GM10266 (cell line): ENCODE measurements around the gene IL1RL1.

Source experiments
- DNase-seq: peaks from one replicate; pipeline ENCODE4 v3.0.0; 2012; ENCODE audit errors: extremely low spot score
- TF ChIP-seq, protein P1 (sequence below): IDR thresholded peaks from 2 replicates; pipeline ENCODE4 v1.5.1; 2012; ENCODE audit warnings: mild to moderate bottlenecking, low read depth; ENCODE audit not compliant: control insufficient read depth, insufficient read depth; ENCODE audit errors: missing control alignments

IL1RL1 gene

DNA sequence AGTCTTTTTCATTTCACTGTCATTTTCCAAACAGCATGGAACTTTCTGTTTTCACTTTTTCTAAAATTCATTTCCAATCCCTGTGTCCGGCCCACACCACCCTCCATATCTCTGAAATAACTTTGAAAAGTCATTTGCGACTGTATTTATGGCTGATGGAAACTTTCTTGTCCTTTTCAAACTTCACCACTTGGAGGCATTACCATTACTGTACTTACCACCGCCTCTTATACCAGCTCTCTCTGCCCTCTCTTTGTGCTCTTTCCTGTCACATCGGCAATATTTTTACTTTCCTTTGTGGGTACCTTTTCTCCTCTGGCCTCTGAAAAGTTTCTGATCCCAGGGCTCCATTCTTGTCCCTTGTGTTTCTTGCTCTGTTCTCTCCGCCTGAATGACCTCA lies 39.5 kb upstream of the IL1RL1 start:
- TF ChIP-seq, protein P1, sequence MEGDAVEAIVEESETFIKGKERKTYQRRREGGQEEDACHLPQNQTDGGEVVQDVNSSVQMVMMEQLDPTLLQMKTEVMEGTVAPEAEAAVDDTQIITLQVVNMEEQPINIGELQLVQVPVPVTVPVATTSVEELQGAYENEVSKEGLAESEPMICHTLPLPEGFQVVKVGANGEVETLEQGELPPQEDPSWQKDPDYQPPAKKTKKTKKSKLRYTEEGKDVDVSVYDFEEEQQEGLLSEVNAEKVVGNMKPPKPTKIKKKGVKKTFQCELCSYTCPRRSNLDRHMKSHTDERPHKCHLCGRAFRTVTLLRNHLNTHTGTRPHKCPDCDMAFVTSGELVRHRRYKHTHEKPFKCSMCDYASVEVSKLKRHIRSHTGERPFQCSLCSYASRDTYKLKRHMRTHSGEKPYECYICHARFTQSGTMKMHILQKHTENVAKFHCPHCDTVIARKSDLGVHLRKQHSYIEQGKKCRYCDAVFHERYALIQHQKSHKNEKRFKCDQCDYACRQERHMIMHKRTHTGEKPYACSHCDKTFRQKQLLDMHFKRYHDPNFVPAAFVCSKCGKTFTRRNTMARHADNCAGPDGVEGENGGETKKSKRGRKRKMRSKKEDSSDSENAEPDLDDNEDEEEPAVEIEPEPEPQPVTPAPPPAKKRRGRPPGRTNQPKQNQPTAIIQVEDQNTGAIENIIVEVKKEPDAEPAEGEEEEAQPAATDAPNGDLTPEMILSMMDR, result no peak
- DNase-seq, result no peak

DNA sequence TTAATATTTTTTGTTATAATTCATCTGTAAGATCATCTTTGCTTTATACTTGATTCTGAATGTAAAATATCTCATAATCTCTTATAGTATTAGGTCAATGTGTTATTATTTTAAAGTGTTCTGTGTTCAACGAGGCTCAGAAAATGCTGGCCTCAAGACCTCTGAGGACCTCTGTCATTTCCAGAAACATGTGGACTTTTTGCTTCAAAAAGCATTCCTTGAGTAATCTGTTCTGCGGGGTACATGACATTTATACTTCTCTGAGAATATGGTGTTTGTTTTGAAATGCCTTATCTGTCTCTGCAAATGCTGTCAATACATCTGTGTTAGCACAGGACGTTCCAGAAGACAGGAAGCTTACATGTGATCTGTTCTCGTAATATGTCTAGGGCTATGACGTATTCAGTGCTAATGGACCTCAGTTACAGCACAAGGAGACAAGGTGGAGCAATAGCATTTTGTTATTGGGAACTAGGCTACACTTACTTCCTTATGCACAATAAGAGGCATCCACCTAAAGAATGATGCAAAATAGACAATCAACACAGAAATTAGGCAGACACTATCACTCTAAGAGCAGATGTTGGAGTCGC lies 37.6 kb upstream of the IL1RL1 start:
- DNase-seq, result no peak
- TF ChIP-seq, protein P1, result no peak

DNA sequence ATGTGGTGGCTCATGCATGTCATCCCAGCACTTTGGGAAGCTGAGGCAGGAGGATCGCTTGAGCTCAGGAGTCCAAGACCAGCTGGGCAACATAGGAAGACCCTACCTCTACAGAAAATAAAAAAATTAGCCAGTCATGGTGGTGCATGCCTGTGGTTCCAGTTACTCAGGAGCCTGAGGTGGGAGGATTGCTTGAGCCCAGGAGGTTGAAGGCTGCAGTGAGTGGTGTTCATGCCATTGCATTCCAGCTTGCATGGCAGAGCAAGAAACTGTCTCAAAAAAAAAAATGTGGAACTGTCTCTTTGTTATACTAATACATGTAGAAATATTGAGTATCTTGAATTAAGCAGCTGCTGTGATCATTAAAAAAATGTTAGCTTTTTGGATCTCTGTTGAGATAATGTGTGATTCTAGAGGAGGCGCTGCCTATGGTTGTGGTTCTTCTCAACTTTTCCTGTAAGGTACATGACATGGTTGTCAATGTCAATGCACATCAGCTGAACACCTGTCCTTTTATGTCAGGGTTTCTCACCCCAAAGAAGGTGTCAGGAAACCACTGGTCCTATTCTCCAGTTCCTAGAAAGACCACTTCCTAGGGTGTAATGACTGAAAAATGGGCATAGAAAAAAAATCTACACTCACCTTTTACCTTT lies 34.7 kb upstream of the IL1RL1 start:
- DNase-seq, result no peak
- TF ChIP-seq, protein P1, result no peak

DNA sequence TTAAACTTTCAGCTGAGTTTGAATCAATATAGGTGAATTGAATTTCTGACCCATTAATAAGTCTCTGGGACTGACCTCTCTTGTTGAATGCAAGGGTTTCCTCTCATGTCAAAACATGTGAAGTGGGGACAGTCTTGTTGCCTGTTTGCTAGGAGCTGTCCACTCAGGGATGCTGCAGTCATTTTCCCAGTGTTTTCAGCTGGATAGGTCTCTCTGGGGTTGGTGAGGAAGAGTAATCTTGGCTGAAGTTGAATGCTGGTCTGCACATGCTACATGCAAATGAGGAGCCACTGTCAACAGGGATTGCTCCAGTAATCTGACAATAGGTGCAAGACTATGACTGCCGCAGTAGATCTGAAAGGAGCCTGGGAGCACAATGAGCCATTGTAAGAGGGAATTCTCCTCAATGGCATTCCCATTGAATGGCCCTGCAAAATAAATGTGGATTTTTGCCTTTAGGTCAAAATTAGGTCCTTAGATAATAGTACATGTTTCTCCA lies 34.1 kb upstream of the IL1RL1 start:
- TF ChIP-seq, protein P1, result no peak
- DNase-seq, result no peak

DNA sequence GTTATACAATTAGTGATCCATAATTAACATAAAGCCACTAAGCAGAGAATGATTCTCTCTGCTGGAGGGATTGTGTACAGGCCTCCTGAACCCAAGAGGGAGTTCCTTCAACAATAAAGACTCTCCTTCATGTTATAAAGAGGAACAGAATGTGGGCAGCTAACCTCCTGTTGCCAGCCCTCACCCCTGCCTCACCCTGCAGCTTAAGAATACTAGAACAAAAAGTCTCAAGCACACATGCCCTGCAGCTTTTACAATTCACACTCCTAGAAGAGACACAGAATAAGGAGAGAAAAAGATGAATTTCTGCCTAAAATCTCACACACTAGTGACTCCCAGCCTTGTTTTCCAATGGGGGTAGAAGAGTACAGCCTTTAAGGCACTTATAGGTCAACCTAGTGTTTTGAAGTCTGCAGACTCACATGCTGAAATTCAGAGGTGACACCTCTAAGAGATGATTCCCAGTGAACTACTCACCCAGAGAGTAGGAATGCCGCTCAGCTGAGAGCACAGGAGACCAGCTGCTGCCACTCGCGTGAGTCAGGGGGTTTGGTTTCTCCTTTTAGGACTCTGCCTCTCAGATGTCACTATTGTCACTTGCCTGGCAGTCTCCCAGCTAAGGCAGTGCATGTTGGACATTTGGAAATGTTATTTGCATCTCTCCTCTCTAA lies 32.5 kb upstream of the IL1RL1 start:
- TF ChIP-seq, protein P1, result no peak
- no peak for DNase-seq

DNA sequence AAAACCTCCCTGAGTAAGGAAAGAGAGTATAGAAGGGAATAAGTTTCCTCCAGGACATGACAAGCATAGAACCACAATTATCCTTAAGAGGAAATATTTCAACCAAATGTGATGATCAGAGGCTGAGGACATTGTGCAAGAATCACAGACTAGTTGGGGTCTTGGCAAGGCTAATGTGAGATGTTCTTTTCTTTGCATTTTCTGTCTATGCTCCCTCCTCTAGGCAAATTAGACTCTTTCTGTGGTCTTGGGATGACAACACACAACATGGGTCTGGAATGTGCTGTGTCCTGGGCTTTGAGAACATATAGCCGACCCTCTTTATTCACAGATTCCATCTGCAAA lies 32.0 kb upstream of the IL1RL1 start:
- TF ChIP-seq, protein P1, result no peak
- DNase-seq, result no peak

DNA sequence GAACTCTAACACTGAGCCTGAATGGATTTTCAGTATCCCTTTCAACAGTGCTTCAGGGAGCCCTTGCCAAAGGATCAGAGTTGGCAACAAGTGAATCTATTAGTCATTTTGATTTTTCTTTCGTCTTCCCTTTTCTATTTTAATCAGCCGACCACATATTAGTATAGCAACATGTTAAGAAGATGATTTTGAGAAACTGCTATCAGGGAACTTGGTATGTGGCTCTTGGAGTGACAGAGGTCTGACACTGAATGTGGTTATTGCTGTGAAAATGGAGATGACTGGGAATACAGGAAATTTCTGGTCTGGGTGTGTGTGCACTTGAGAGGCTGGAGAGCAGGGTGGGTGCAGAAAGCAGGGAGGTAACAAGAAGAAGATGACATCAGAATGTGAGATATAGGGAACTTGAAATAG lies 28.7 kb upstream of the IL1RL1 start:
- TF ChIP-seq, protein P1, result no peak
- no peak for DNase-seq
